ENCODE measurements around the gene KLK6.
"Not testable (repeated sequence)": the region's sequence is repeated elsewhere in the genome, so short reads cannot be mapped to it uniquely, and the experiment has no call there.

KLK6 gene

DNA sequence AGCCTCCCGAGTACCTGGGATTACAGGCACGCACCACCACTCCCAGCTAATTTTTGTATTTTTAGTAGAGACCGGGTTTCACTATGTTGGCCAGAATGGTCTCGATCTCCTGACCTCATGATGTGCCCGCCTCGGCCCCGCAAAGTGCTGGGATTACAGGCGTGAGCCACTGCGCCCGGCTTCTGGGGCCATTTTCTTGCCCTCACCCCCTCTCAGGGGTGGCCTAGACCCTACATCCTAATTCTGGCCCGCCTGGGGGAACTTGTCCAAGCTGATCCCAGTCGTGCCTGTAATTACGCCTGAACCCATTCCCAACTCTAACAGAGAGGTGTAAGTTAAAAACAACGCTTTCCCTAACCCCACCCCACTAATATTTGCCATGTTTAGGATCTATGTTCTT lies 15.0 kb upstream of the KLK6 start:
- not testable (repeated sequence) for DNase-seq

DNA sequence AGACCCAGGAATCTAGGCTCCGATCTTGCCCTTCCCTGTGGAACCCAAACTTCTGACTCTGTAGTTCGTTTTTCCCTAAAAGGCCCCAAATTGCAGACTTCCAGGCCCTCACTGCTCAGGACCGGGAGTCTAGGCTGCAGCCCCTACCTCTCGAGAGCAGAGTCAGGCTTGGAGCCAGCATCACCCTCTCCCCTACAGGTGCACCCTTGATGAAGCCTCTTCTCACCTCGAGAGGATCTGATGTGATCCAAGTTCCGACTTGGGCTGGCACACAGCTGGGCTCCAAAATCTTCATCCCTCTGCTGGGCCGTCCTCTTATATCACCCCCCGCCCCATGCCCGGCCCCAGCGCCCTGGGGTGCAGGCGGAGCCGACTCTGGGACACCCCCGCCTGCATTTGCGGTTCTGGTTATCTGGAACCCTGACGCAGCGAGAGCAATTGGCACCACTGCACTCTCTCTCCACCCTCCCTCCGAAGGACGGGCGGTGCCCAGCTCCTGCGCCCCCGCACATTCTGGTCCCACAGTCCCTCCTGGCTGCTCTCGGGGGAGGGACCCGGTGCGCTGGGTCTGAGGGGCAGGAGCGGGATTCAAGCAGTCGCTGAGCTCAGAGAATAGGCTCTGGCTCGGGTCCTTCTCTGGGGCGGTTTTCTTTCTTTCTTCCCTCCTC lies 14.4 kb upstream of the KLK6 start, which contains the start of gene KLK7:
KLK7 (minus strand) TSS at position 293 of the 668 bp plus-strand sequence. CDS start 1,518 bp downstream, outside the sequence.
- DNase-seq = no peak

DNA sequence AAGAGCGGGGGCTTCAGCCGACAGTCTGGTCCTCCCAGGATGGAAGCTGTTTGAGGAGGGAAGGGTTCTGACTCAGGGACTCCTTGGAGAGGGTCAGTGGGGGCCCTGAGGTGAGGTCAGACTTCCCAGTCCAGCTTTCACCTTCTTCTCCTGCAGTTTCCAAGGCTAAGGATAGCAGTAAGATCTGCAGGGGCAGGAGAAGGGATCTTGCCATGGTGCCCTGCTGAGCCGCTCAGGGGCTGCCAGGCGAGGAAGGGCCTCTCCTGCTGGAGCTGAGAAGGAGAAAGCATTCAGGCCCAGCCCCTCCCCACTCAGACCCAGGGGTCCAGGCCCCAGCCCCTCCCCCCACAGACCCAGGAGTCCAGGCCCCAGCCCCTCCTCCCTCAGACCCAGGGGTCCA lies 12.8 kb upstream of the KLK6 start:
- no peak for DNase-seq

DNA sequence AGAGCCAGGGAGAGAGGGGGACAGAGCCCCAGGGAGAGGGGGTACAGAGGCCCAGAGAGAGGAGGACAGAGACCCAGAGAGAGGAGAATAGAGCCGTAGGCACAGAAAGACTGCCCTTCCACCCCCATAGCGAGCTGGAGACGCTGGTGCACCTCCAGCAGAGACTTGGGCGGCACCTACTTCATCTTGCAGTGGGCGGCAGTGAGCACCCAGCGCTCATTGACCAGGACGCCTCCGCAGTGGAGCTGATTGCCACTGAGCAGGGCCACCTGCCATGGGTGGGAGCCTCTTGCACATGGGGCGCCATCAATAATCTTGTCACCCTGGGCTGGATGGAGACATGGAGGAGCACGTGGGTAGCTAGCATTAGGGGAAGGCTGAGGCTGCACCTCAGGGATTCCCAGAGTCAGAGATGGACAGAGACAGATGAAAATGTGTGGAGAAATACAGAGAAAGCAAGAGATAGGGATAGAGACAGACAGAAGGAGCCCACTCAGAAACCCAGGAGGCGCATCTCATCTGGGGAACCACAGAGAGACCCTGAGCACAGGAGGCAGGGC lies 12.3 kb upstream of the KLK6 start:
- DNase-seq = no peak

DNA sequence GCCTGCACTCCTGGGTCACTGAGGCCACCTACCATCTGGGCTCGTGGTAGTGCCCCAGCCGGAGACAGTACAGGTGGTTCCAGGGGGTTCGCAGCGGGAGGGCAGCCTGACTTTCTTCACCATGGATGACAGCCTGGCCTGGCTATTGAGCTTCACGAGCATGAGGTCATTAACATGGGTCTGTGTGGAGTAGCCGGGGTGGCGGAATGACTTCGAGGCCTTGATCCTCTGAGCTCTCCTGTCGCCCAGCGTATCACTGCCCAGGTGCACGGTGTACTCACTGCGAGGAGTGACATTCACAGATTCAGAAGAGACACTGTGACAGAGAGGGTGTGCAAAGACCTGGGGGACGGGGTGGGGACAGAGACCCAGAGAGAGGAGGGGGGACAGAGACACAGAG lies 10.8 kb upstream of the KLK6 start:
- no peak for DNase-seq

DNA sequence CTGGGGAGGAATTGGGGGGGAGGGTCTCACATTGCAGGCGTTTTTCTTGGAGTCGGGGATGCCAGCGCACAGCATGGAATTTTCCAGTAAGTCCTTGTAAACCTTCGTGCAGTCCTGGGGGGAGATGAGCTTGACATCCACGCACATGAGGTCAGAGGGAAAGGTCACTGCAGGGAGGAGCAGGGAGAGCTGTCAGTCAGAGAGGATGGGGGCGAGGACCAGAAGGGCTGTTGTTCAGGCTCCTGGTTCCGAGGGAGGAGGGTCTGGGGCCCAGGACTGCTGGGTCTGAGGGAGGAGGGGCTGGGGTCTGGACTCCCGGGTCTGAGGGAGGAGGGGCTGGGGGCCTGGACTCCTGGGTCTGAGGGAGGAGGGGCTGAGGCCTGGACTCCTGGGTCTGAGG lies 10.4 kb upstream of the KLK6 start:
- DNase-seq = no peak

DNA sequence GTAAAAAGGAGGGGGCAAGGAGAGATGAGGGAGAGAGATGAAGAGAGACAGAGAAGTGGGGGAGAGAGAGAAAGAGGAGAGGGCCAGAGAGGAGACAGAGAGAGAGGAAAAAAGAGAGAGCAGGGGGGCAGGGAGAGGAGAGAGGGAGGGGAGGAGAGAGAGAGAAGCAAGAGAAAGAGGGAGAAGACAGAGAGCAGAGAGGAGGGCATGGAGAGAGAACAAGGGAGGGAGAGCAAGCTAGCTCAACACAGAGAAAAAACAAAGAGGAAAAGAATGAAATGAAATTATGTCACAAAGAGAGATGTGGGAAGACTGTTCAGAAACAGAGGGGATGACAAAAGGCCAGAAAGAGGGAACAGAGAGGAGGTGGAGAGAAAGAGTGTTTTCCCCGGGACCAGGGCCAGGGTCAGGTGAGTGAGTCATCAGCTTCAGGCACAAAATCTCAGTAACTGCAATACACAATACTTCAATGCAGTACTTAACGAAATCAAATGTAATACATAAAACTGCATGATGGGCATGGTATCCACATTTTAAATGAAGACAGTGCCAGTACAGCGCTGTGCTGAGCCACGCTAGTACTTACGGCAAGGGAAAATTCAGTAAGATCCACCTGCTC lies 9.5 kb upstream of the KLK6 start:
- no peak for DNase-seq

DNA sequence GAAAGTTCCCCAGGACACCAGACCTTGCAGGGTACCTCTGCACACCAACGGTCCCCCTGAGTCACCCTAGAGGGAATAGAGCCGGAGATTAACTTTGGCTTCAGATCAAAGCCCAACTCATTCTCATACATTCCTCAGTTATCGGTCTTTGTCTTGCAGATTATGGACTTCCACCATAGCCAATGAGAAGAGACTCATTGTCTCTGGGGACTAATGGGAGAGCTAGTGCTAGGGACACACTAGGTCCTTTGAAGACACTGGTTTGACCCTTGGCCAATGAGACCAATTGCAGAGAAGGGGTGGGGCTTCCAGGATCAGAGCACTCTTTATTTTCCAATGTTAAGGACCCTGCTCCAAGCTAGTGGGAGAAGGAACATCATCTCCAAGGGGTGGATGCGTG lies 8.2 kb upstream of the KLK6 start:
- DNase-seq = no peak

DNA sequence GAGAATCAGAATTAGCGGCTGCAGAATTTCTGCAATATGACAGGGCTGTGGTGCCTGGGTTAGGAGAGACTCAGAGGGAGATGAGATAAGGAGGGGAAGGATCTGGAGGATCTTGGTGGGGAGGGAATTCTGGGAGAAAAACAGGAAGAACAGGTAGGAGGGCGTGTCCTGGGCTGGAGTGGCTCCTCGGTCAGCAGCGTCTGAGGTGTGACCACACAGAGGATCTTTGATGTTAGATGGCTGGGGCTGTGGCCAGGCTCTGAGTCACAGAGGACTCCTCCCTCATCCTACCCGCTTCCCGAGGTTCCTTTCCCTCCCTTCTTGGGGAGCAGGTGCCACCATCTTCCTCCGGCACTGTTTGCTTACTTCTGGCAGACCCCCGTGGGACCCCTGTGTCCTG lies 6.4 kb upstream of the KLK6 start:
- DNase-seq = no peak

DNA sequence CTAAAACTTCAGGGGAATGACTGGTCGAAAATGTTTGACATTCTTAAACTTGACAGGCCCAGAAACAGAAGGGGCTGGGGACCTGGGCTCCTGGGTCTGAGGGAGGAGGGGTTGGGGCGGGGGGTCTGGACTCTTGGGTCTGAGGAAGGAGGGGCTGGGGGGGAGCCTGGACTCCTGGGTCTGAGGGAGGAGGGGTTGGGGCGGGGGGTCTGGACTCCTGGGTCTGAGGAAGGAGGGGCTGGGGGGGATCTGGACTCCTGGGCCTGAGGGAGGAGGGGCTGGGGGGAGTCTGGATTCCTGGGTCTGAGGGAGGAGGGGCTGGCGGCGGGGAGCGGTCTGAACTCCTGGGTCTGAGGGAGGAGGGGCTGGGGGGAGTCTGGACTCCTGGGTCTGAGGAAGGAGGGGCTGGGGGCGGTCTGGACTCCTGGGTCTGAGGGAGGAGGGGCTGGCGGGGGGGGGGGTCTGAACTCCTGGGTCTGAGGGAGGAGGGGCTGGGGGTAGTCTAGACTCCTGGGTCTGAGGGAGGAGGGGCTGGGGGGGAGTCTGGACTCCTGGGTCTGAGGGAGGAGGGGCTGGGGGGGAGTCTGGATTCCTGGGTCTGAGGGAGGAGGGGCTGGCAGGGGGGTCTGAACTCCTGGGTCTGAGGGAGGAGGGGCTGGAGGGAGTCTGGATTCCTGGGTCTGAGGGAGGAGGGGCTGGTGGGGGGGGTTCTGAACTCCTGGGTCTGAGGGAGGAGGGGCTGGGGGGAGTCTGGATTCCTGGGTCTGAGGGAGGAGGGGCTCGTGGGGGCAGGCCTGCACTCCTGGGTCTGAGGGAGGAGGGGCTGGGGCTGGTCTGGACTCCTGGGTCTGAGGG lies 5.5 kb upstream of the KLK6 start:
- no peak for DNase-seq

DNA sequence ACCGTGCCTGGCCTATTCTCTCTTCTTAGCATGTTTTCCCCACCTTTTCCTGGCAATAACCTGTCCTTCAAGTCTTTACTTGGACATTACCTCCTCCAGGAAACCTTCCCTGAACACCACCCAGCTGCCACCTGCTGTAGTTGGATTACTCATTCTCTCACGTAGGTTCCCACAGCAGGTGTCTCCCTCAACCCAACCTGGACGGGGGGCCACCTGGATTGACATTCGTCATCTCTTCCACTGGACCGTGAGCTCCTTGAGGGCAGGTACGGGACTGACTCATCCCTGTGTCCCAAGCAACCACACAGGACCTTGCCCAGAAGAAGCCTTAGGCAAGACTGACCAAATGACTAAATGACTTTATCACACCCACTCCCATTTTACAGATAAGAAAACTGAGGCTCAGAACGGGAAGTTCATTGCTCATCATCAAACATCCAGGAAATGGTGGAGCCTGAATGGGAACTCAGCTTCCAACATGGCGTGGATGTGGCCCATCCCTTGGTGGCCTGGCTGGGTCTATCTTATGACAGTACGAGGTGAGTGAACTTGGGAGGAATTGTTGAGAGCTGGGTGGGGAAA lies 3.5 kb upstream of the KLK6 start:
- no peak for DNase-seq

DNA sequence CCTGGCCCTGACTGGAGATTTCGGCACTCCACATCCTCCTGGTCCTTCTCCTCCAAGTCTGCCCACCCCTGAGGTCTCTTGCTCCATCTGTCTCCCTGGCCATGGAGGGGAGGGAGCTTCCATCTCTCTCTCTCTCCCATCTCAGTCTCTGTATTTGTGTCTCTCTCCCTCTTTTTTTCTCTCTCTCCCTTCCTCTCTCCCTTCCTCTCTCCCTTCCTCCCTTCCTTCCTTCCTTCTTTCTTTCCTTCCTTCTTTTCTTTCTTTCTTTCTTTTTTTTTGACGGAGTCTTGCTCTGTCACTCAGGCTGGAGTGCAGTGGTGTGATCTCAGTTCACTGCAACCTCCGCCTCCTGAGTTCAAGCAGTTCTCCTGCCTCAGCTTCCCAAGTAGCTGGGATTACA lies 419 bp upstream of the KLK6 start:
- DNase-seq = not testable (repeated sequence)

DNA sequence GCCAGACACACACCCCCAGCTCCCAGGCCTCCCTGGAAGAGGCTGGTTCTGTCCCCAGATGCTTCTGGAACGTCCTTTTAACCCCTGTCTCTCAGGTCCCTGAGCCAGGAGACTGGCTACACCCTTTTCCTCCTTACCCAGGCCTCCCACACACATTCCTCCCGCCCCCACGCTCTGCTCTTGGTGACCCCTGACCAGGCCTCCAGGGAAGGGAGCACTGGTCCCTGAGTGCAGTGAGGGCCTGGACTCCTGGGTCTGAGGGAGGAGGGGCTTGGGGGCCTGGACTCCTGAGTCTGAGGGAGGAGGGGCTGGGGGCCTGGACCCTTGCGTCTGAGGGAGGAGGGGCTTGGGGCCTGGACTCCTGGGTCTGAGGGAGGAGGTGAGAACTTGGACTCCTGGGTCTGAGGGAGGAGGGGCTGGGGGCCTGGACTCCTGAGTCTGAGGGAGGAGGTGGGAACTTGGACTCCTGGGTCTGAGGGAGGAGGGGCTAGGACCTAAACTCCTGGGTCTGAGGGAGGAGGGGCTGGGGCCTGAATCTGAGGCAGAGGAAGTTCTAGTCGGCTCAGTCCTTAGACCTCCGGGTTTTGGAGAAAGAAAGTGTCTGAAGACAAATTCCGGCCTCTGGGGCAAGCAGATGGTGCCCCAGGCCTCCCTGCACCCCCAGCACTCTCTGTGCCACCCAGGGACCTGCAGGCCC lies 527 bp downstream of the KLK6 start:
- no peak for DNase-seq

DNA sequence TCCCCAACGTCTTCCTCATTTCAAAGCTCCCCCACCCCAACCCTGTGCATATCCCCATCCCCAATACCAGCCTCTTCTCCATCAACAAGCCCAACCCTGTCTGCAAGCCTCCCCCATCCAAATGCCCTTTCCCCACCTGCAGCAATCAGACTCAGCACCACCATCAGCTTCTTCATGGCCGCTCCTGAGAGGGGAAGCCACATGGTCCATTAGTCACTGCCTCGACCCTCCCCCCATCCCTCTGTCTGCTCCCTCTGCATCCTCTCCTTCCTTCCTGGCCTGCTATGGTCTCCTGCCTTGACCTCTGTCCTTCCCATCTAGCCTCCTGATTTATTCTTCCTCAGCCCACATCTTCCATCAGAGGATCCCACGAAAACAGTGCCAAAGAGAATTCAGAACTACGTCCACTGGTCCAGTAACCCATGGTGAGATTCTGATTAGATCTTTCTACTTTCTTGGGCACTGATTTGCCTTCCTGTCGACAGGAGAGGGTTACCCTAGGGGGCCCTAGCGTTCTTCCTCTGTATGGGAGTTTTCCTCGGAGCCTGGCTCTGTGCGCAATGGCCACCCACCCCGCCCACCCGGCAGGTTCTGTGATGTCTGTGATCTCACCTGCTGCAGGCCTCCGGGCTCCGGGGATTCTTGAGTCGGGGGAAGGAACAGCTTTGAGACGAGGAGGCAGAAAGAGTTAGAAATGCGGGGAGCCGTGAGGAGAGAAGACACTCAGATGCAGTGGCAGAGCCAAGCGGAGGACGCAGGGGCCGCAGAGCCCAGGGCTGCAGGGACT lies 1.3 kb downstream of the KLK6 start:
- DNase-seq = no peak

DNA sequence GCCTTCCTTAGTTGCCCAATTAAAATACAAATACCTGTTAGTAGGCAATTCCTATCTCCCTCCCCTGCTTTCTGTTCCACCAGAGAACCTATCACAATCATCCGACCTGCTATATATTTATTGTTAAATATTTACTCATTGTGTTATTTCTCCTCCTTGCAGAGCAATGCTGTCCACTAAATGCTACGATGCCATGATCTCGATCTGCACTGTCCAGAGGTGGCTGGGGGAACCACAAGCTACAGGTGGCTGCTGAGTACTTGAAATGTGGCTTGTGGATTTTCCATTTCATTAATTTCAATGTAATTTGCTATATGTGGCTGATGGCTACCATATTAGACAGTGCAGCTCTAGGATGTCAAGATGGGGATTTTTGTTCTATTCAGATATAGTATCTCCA lies 5.1 kb downstream of the KLK6 start:
- no peak for DNase-seq

DNA sequence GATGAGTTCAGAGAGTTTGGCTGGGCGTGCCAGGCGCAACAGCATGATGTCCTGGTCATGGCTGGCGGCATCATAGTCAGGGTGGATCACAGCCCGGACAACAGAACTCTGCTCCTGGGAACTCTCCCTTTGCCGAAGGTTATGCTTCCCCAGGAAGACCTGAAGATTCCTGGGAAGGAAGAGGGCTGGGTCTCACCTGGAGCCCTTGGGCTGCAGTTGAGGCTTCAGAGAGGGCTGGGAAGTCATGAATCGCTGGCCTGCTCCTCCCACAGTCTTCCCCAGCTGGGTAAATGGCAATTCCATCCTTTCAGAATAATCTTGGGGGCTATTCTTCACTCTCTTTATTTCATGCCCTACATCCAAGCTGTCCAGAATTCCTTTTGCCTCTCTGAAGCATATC lies 6.0 kb downstream of the KLK6 start:
- no peak for DNase-seq

DNA sequence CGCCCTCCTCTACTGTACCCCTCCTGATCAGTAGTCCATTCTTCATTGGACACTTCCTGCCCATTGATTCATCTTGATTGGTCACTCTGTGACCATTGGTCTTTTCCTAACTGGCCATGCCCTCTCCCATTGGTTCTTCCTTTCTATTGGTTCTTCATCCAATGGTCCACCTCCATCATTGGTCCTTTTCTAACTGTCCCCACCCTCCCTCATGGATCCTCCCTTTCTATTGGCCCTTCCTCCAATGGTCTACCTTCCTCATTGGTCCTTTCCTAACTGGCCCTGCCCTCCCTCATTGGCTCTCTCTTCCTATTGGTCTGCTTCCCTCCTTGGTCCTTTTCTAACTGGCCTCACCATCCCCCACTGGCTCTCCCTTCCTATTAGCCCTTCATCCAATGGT lies 7.1 kb downstream of the KLK6 start:
- no peak for DNase-seq

DNA sequence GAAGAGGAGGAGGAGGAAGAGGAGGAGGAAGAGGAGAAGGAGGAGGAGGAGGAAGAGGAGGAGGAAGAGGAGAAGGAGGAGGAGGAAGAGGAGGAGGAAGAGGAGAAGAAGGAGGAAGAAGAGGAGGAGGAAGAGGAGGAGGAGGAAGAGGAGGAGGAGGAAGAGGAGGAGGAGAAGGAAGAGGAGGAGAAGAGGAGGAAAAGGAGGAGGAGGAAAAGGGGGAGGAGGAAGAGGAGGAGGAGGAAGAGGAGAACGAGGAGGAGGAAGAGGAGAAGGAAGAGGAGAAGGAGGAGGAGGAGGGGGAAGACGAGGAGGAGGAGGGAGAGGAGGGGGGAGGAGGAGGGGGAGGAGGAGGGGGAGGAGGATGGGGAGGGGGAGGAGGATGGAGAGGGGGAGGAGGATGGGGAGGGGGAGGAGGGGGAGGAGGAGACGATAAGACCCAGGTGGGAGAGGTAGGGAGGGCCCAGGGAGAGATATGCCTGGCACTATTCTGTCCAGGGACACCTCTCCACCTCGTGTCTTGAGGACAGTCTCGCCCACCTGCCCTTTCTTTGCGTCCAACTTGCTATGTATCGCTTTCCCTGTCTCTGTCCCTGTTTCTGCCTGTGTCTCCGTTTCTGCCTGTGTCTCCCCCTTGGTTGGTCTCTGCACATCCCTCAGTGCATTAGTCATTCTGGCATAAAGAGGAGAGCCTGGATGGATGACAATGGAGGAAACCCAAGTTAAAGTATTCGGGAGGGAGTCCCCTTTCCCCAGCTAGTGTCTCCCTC lies 9.5 kb downstream of the KLK6 start:
- no peak for DNase-seq

DNA sequence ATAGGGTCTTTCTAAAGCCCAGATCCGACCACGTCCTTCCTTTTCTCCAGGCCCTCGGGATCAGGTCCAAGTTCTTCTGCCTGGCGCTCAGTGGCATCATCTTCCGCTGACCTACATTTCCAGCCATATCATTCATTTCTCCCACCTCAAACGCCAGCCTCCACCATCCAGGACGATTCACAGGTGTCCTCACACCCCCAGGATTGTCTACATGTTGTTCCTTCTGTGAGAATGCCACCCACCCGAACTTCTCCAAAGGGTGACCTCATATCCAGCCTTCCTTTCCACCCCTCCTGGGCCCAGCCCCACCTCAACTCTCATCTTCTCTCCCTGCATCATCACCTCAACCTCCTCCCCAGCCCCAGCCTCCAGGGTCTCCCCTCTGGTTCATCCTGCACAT lies 11.8 kb downstream of the KLK6 start:
- DNase-seq = no peak

DNA sequence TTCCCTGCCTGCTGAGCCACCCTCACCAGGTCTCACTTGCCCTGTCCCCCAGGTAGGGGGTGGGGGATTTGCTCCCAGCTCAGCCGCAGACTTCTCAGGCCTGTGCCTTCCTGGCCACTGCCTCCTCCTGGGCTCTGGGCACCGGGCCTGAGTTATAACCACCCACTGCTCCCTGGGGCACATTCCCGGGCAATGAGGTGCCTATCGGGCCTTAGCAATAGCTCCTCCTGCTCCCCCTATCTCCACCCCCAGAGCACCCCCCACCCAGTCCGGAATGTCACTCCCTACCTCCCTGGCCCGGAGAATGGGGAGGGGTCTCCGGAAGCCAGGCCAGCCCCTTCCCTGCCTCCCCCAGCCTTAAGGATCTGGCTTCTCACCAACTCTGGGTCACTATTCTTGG lies 16.5 kb downstream of the KLK6 start, which contains the start of gene KLK5:
KLK5 (minus strand) TSS at position 129 of the 400 bp plus-strand sequence. CDS start 381 bp downstream, outside the sequence.
- no peak for DNase-seq

DNA sequence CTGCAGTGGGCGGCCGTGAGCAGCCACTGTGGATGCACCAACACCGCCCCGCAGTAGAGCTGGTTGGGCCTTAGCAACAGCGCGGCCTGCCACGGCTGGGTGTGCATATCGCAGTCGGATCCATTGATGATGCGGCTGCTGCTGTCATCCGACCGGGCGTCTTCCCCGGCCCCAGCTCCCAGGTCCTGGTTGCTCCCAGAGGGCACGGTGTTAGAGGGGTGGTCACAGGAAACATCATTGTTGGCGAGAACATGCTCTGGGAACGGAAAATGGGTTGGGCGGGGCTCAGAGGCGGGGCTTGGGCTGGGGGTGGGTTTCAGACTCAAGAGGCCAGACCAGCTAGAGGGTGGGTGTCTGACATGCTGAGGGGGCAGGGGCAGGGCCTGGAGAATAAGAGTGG lies 19.5 kb downstream of the KLK6 start:
- DNase-seq = no peak

All from activated CD8-positive, alpha-beta memory T cell treated with anti-CD3 and anti-CD28 coated beads, Interleukin-2, amount 50 U/mL, for 48 hours (primary cell).